Activated naive CD4-positive, alpha-beta T cell treated with anti-CD3 and anti-CD28 coated beads, Interleukin-2, amount 10 ng/mL, durations not matched to agents 7 days and 5 days (primary cell): ENCODE results near the gene NMNAT2.

ENCODE experiments used
- CTCF ChIA-PET: fragments of 350-600 bp; sonication (Branson Sonifier 250); formaldehyde crosslinking; loops from one replicate; lab custom pipeline; 2021; ENCODE audit warnings: antibody characterized with exemption; lab: Charles Lee
- DNase-seq: peaks from one replicate; pipeline ENCODE4 v3.0.0-alpha.2; 2020
- H3K27ac Mint-ChIP-seq: one replicate; pipeline ENCODE4 v1.8.0; 2021; ENCODE audit warnings: mild to moderate bottlenecking, moderate library complexity, mixed read lengths
- H3K27me3 Mint-ChIP-seq: one replicate; pipeline ENCODE4 v1.8.0; 2021; ENCODE audit warnings: mild to moderate bottlenecking, mixed read lengths
- H3K36me3 Mint-ChIP-seq: one replicate; pipeline ENCODE4 v1.8.0; 2021; ENCODE audit warnings: mixed read lengths
- H3K4me1 Mint-ChIP-seq: one replicate; pipeline ENCODE4 v1.8.0; 2021; ENCODE audit warnings: mixed read lengths
- H3K4me3 Mint-ChIP-seq: one replicate; pipeline ENCODE4 v1.8.0; 2021; ENCODE audit warnings: mild to moderate bottlenecking, moderate library complexity, mixed read lengths
- H3K9me3 Mint-ChIP-seq: one replicate; pipeline ENCODE4 v1.8.0; 2021; ENCODE audit warnings: mixed read lengths

The NMNAT2 gene

DNA sequence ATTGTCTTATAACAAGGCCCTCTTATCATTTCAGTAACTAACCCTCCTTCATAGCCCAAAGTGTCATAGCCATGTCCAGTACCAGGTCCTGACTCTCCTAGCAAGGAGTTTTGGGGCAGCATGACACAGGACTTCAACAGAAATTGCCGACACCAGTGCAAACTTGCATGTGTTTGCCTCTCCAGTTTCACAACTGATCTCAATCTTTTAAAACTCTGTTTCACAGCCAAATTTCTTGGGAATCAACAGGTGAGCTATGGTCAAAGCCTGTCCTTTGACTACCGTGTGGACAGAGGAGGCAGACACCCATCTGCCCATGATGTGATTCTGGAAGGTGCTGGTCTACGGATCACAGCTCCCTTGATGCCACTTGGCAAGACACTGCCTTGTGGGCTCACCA lies 195.3 kb downstream of the NMNAT2 start:
- peaks cover 28% of the 10 kb centered on the region for H3K4me1 Mint-ChIP-seq
- H3K9me3 Mint-ChIP-seq, result no peaks in the 10 kb centered on the region
- CTCF ChIA-PET, result interaction anchor here (0.6 kb wide), 1 partner anchor 16 kb away, joined by 3 read pairs; no protein-coding TSS in a partner anchor
- no peaks in the 10 kb centered on the region for H3K36me3 Mint-ChIP-seq
- H3K27ac Mint-ChIP-seq, result no peak overlapping the region
- H3K4me3 Mint-ChIP-seq, result no peak overlapping the region
- DNase-seq, result no peak
- H3K27me3 Mint-ChIP-seq, result peaks cover 4% of the 10 kb centered on the region

DNA sequence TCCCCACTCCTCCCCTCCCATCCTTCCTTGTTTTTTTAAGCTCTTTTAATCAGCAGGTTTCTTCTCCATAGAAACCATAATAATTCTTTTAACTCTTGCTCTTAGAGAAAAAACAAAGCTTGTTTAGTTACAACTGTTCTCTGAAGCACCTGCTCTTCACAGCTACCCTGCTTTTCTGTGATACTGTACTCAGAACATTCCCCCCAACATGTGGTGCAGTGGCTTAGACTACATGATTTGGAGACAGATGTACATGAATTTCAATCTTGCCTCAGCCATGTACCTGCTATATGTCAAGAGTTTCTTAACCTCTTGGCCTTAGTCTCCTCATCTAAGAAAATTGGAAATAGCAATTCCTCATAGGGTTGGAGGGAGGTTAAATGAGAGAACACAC lies 198.6 kb downstream of the NMNAT2 start:
- CTCF ChIA-PET, result no interaction called here
- Mint-ChIP-seq H3K27me3 (peaks cover 11% of the 10 kb centered on the region), H3K9me3 (no peaks in the 10 kb centered on the region), H3K27ac (no peak overlapping the region), H3K4me1 (peaks cover 27% of the 10 kb centered on the region), H3K4me3 (no peak overlapping the region), H3K36me3 (no peaks in the 10 kb centered on the region)
- no peak for DNase-seq

- DNase-seq, result peak; percentile 73
- Mint-ChIP-seq H3K36me3 (no peaks in the 10 kb centered on the region), H3K4me3 (no peak overlapping the region), H3K27ac (peak overlapping the region; percentile 4), H3K4me1 (peaks cover 27% of the 10 kb centered on the region), H3K9me3 (no peaks in the 10 kb centered on the region), H3K27me3 (peaks cover 16% of the 10 kb centered on the region)
- CTCF ChIA-PET, result interaction anchor here (1.8 kb wide), 1 partner anchor 9 kb away, joined by 6 read pairs; no protein-coding TSS in a partner anchor
These were observed 199.1 kb downstream of the NMNAT2 start for GRCh38 chr1:183218971-183219615.

DNA sequence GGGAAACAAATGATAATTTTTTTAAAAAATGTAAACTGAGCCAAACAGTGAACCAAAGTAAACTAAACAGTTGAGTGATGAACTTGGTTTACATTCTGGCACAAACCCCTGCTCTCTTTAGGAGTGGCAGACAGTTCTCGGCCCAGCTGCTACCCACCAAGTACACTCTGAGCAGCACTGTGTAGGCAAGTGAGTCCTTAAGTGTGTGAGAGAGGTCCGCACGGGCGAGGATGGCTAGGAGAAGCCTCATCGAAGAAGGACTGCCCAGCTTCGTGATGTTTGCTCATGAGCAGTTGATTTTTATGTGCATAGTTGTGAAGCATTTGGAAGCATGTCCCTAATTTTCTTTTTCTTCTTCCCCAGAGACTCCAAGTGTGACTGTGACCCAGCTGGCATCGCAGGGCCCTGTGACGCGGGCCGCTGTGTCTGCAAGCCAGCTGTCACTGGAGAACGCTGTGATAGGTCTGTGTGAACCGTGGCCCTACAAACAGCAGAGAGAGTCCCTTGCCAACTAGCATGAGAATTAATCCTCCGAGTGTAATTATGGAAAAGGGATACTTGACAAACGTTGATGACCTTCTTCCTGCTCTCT lies 200.1 kb downstream of the NMNAT2 start:
- Mint-ChIP-seq H3K27me3 (peaks cover 18% of the 10 kb centered on the region), H3K4me1 (peaks cover 27% of the 10 kb centered on the region), H3K36me3 (no peaks in the 10 kb centered on the region), H3K4me3 (no peak overlapping the region), H3K9me3 (no peaks in the 10 kb centered on the region), H3K27ac (no peak overlapping the region)
- CTCF ChIA-PET, result interaction anchor here (1.2 to 1.8 kb wide), 2 partner anchors 10 to 11 kb away, joined by 3 to 6 read pairs; no protein-coding TSS in a partner anchor
- DNase-seq, result no peak

DNA sequence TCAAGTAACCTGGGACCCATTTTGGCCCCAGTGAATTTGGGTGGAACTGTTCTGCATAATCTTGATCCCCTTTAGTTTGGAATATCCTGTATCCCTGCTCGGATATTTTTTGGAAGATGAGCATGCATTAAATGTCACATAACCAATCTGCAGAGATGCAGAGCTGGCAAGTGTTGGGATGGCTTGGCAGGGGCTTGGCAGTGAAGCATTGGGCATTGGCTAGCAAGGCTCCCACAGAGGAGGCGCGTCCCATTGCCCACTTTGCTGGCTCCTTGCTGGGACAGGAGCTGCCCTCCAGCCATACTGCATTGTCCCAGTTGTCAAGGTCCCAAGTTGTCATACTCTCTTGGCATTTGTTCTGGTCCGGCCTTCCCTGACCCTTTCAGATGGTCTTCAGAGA lies 202.2 kb downstream of the NMNAT2 start:
- Mint-ChIP-seq H3K27ac (no peak overlapping the region), H3K4me1 (peaks cover 27% of the 10 kb centered on the region), H3K9me3 (no peaks in the 10 kb centered on the region), H3K4me3 (no peak overlapping the region), H3K27me3 (peaks cover 28% of the 10 kb centered on the region), H3K36me3 (no peaks in the 10 kb centered on the region)
- no peak for DNase-seq
- CTCF ChIA-PET, result no interaction called here

DNA sequence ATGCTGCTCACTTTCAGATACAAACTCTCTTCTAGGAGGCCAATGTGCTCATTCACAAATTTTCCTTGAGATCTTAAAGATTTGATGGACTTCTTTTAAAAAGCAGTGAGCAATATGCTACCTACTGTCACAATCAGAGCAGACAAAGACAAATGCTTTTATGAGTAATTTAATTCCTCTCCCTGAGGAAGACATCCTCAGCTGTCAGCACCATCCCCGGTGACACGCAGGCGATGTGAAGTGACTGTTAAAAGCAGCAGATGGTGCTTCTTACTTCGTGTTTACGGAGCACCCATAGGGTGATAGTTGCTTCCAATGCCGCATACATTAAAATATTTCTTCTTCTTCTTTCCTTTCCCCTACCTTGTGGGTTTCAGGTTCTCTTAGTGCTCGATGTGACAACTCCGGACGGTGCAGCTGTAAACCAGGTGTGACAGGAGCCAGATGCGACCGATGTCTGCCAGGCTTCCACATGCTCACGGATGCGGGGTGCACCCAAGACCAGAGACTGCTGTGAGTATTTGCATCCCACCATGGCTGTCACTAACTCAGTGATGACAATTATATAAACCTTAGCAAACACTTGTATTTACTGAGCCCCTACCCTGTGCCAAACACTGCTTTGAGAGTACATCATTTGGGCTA lies 203.0 kb downstream of the NMNAT2 start:
- H3K27me3 Mint-ChIP-seq, result peaks cover 28% of the 10 kb centered on the region
- peaks cover 27% of the 10 kb centered on the region for H3K4me1 Mint-ChIP-seq
- no peak for DNase-seq
- H3K27ac Mint-ChIP-seq, result no peak overlapping the region
- H3K4me3 Mint-ChIP-seq, result no peak overlapping the region
- no peaks in the 10 kb centered on the region for H3K9me3 Mint-ChIP-seq
- no peaks in the 10 kb centered on the region for H3K36me3 Mint-ChIP-seq
- CTCF ChIA-PET, result no interaction called here

DNA sequence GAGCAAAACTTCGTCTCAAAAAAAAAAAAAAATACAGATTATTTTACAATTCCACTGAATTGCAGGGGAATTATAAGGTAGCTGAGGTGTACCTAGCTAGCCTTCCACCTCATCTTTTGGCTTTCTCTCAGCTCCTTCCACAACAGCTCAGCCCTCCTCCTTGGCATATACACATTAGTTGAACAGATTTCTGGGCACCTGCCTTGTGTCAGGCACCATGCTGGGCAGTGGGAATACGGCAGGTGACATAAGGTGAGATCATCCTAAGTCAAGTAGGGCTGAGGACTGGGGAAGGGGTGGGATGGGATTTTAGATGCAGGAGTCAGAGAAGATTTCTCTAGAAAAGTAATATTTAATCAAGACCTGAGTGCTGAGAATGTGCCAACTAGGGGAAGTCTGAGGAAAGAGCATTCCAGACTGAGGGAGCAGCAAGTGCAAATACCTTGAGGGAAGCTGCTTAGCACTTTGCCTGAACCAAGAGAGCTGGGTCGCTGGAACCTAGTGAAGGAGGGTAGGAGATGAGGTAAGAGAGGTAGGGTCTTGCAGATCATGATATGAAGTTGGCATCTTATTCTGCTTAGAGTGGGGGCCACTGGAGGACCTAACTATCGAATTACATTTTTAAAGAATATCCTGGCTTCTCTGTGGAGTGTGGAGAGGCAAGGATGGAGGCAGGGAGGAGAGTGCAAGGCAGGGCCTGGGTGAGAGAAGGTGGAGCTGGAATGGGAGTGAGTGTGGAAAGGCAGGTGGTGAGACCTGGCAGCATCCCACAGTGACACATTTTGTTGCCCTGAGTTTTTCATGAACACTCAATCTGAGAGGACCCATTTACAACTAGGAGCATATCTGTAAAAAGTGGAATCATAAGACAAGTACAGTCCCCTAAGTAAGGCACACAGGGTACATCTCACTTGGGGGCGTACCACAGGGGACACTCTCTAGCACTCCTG lies 203.9 kb downstream of the NMNAT2 start:
- CTCF ChIA-PET, result no interaction called here
- DNase-seq, result no peak
- peaks cover 19% of the 10 kb centered on the region for H3K4me1 Mint-ChIP-seq
- H3K36me3 Mint-ChIP-seq, result no peaks in the 10 kb centered on the region
- no peak overlapping the region for H3K4me3 Mint-ChIP-seq
- H3K9me3 Mint-ChIP-seq, result no peaks in the 10 kb centered on the region
- no peak overlapping the region for H3K27ac Mint-ChIP-seq
- peaks cover 28% of the 10 kb centered on the region for H3K27me3 Mint-ChIP-seq

DNA sequence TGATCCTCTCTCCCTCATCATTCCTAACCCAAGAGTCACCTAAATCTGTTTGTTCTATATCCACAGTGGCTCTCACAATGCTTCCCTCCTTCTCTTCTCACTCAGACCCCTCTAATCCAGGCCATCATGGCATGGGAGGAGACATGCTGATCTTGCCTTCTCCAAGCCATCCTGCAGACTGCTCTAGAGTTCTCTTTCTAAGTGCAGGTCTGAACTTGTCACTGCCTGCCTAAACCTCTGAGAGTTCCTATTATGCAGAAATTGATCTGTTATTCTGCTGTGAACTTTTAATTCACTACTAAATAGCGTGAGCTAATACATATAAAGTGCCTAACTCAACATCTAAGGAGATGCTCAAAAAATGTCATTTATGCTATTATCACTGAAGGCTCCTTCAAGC lies 205.3 kb downstream of the NMNAT2 start:
- H3K9me3 Mint-ChIP-seq, result no peaks in the 10 kb centered on the region
- H3K27ac Mint-ChIP-seq, result no peak overlapping the region
- no peak for DNase-seq
- CTCF ChIA-PET, result no interaction called here
- peaks cover 5% of the 10 kb centered on the region for H3K4me1 Mint-ChIP-seq
- peaks cover 30% of the 10 kb centered on the region for H3K27me3 Mint-ChIP-seq
- no peak overlapping the region for H3K4me3 Mint-ChIP-seq
- H3K36me3 Mint-ChIP-seq, result no peaks in the 10 kb centered on the region

DNA sequence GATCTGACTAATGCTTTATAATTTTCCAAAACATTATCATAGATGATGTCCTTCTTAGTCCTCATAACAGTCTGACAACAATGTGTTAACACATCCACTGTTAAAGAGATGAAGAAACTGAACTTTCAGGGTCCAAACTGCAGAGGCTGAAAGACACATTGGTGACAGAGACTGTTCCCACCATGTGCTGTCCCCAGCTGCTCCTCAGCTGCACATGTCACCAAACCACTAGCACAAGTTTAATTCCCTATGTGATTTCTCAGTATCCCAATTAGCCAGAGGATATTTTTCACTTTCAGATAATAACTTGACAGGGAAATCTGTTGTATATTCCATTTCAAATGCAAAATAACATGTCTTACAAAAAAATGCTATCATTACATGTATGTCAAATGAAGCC lies 207.5 kb downstream of the NMNAT2 start:
- Mint-ChIP-seq H3K4me1 (no peaks in the 10 kb centered on the region), H3K27me3 (peaks cover 30% of the 10 kb centered on the region), H3K4me3 (no peak overlapping the region), H3K27ac (no peak overlapping the region), H3K9me3 (no peaks in the 10 kb centered on the region), H3K36me3 (no peaks in the 10 kb centered on the region)
- CTCF ChIA-PET, result interaction anchor here (1.0 kb wide), 1 partner anchor 71 kb away, joined by 3 read pairs; no protein-coding TSS in a partner anchor
- no peak for DNase-seq

- CTCF ChIA-PET, result no interaction called here
- Mint-ChIP-seq H3K4me1 (no peaks in the 10 kb centered on the region), H3K27me3 (peaks cover 31% of the 10 kb centered on the region), H3K4me3 (no peak overlapping the region), H3K27ac (no peak overlapping the region), H3K9me3 (no peaks in the 10 kb centered on the region), H3K36me3 (no peaks in the 10 kb centered on the region)
- DNase-seq, result no peak
These were observed 208.5 kb downstream of the NMNAT2 start for GRCh38 chr1:183209533-183210158.

- Mint-ChIP-seq H3K27ac (no peak overlapping the region), H3K36me3 (no peaks in the 10 kb centered on the region)
- CTCF ChIA-PET, result no interaction called here
These were observed 211.6 kb downstream of the NMNAT2 start for GRCh38 chr1:183206538-183207122.

DNA sequence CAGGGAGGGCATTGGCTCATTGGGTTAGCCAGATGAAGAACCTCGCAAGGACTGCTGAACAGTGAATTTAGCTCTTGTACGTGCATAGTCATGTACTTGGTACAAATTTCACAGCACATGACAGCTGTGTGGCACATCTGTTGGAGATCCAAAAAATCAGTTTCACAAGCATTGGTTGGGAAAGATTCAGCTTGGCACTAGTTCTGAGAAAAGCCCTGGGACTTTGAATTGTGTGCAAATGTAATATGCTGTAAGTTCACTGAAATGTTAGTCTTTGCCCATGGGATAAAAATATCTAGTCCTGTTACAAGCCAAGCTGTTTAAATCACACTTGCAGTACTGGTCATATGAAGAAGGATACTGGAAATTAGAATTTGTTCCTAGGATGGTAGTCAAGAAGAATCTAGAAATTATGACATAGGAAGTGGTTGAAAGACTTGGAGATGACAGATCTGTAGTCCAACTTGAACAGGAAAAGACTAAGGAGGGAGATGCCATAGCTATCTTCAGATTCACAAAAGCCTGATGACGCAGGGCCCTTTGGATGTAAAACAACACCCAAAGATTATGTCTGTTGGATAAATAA lies 212.9 kb downstream of the NMNAT2 start:
- no peak overlapping the region for H3K27ac Mint-ChIP-seq
- DNase-seq, result no peak
- peaks cover 36% of the 10 kb centered on the region for H3K27me3 Mint-ChIP-seq
- no peaks in the 10 kb centered on the region for H3K9me3 Mint-ChIP-seq
- H3K36me3 Mint-ChIP-seq, result no peaks in the 10 kb centered on the region
- CTCF ChIA-PET, result no interaction called here
- no peak overlapping the region for H3K4me3 Mint-ChIP-seq
- peaks cover 2% of the 10 kb centered on the region for H3K4me1 Mint-ChIP-seq

More at GRCh38 chr1:183206538-183207122, 211.6 kb downstream of the NMNAT2 start:
- H3K4me3 Mint-ChIP-seq, result no peak overlapping the region
- H3K9me3 Mint-ChIP-seq, result no peaks in the 10 kb centered on the region
- peaks cover 2% of the 10 kb centered on the region for H3K4me1 Mint-ChIP-seq
- H3K27me3 Mint-ChIP-seq, result peaks cover 28% of the 10 kb centered on the region
- DNase-seq, result no peak

DNA sequence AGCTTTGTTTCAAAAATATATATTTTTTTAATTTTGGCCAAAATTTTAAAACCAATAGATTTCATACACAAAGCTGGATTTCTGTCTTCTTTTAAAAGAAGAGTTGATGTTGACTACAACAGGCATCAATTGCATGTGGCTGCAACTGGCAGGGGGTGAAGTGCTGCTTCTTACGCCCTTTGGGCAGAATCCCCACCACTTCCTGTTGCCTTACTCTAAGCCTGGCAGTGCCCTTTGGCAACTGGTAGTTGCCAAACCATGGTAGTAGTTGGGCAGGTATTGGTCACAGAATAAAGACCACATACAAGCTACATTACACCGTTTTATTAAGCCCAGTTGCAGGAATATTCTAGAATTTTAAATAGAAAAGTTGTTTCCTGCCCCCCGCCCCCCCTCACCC lies 215.1 kb downstream of the NMNAT2 start:
- peaks cover 2% of the 10 kb centered on the region for H3K4me1 Mint-ChIP-seq
- CTCF ChIA-PET, result interaction anchor here (0.9 kb wide), 1 partner anchor 10 kb away, joined by 3 read pairs; no protein-coding TSS in a partner anchor
- no peaks in the 10 kb centered on the region for H3K9me3 Mint-ChIP-seq
- no peaks in the 10 kb centered on the region for H3K36me3 Mint-ChIP-seq
- H3K4me3 Mint-ChIP-seq, result no peak overlapping the region
- H3K27ac Mint-ChIP-seq, result no peak overlapping the region
- peaks cover 48% of the 10 kb centered on the region for H3K27me3 Mint-ChIP-seq
- DNase-seq, result no peak
